Motor neuron (in vitro differentiated cells): Measurements from ENCODE around the gene WBP1L. TPM values are rescaled to one million over a fixed set of nuclear protein-coding genes. Genes with fewer than 3 reads are reported as not detected.
"Not testable (repeated sequence)": the region's sequence is repeated elsewhere in the genome, so short reads cannot be mapped to it uniquely, and the experiment has no call there.

ENCODE experiments used
- ATAC-seq, 8 experiments: fragments of 200-7000 bp; cut with Tn5 transposase; replicated peaks in 6 of 8; 2 replicates each; pipeline ENCODE4 v1.8.0; 2021; ENCODE audit warnings: mild to moderate bottlenecking in 8 of 8, moderate library complexity in 8 of 8
- H3K27ac ChIP-seq, 2 donors: fragments of 250-450 bp; sonication (Bioruptor Pico); 2 replicates each; pipeline ENCODE4 v1.9.0; 2021; ENCODE audit warnings: antibody characterized with exemption in 2 of 2, mild to moderate bottlenecking in 2 of 2, moderate library complexity in 1 of 2
- H3K4me1 ChIP-seq, 2 donors: fragments of 250-450 bp; sonication (Bioruptor Pico); replicated peaks in 1 of 2; 2 replicates each; pipeline ENCODE4 v1.6.1; 2021; ENCODE audit warnings: antibody characterized with exemption in 2 of 2, mild to moderate bottlenecking in 2 of 2, moderate library complexity in 1 of 2
- H3K4me3 ChIP-seq, 5 donors: fragments of 250-450 bp; sonication (Bioruptor Pico); 2 replicates each; pipeline ENCODE4 v1.9.0; 2021; ENCODE audit warnings: antibody characterized with exemption in 5 of 5, mild to moderate bottlenecking in 5 of 5, moderate library complexity in 4 of 5
- WGBS, 10 experiments: fragments of 450-650 bp; shearing (Covaris generic); methylation state at CpG; one replicate each; pipeline ENCODE4 v1.0.0; 2022; 5-methylcytosine and 5-hydroxymethylcytosine counted together
- in situ Hi-C, 9 experiments: fragments of 400-800 bp; cut with MboI; loops; one replicate each; pipeline ENCODE4 v1.15.0; 2021; ENCODE audit warnings: low sequenced_read_pairs in 9 of 9, low pct_unique_long_range_greater_than_20kb in 2 of 9; ENCODE audit not compliant: unreplicated experiment in 9 of 9
- total RNA-seq, 8 experiments: library from RNA; unstranded; fragments of 300-600 nt; gene quantifications; 2 replicates each; pipeline versions ENCODE4 v1.2.3 to v1.2.4, GENCODE V29; 2022

Gene WBP1L
- total RNA-seq, 8 experiments from 2014 or later = 21.1 to 49.7 (median 26.7) TPM

- ATAC-seq = peak; percentile 97 to 100 (median 99)
- H3K4me3 ChIP-seq = no peak overlapping the region
- H3K27ac ChIP-seq = peak overlapping the region in 1 of 2 donors; percentile 15
- H3K4me1 ChIP-seq = peaks cover 0 to 11% of the 10 kb centered on the region in 2 donors
- in situ Hi-C loops = loop anchor here in 5 of 9 experiments (10.0 to 25.0 kb wide), 4 partner anchors 158 to 333 kb away; partner anchors contain the start of gene CNNM2 (in 3 of the 5)
- WGBS, 10 experiments = 0 to 60% (median 50%) methylated on average over 2 to 7 of the region's 30 CpGs; no CpG with 5 or more reads in 5 of the 10 experiments
Observed at GRCh38 chr10:102729029-102730026, 14.4 kb upstream of the WBP1L start.

GRCh38 chr10:102731222-102731800 is 12.4 kb upstream of the WBP1L start:
- H3K27ac ChIP-seq = no peak overlapping the region
- H3K4me3 ChIP-seq = no peak overlapping the region
- no peak for ATAC-seq
- peaks cover 0 to 11% of the 10 kb centered on the region in 2 donors for H3K4me1 ChIP-seq
- in situ Hi-C loops = loop anchor here in 4 of 9 experiments (25.0 kb wide), 3 partner anchors 156 to 331 kb away; partner anchors contain the start of gene CNNM2 (in 3 of the 4)
- 80 to 98% (median 89%) methylated on average over 1 to 5 of the region's 5 CpGs; no CpG with 5 or more reads in 3 of the 10 experiments for WGBS, 10 experiments

GRCh38 chr10:102732661-102733060 is 11.1 kb upstream of the WBP1L start:
- Histone ChIP-seq H3K4me1 (peaks cover 0 to 11% of the 10 kb centered on the region in 2 donors), H3K27ac (no peak overlapping the region), H3K4me3 (no peak overlapping the region)
- no peak for ATAC-seq
- WGBS, 10 experiments = 0% methylated on average over 1 of the region's 1 CpG; no CpG with 5 or more reads in 9 of the 10 experiments
- in situ Hi-C loops = loop anchor here in 4 of 9 experiments (25.0 kb wide), 3 partner anchors 155 to 330 kb away; partner anchors contain the start of gene CNNM2 (in 3 of the 4)

- Histone ChIP-seq H3K27ac (no peak overlapping the region), H3K4me1 (no peaks in the 10 kb centered on the region), H3K4me3 (no peak overlapping the region)
- ATAC-seq = peak in 5 of 8 experiments; percentile 4 to 44 (median 18)
- 40% methylated on average over 2 of the region's 9 CpGs; no CpG with 5 or more reads in 9 of the 10 experiments for WGBS, 10 experiments
- in situ Hi-C loops = loop anchor here in 4 of 9 experiments (25.0 kb wide), 3 partner anchors 152 to 327 kb away; partner anchors contain the start of gene CNNM2 (in 3 of the 4)
Observed at GRCh38 chr10:102735065-102735562, 8.6 kb upstream of the WBP1L start.

GRCh38 chr10:102738692-102739121 is 5.0 kb upstream of the WBP1L start:
- peaks cover 0 to 5% of the 10 kb centered on the region in 2 donors for H3K4me1 ChIP-seq
- H3K27ac ChIP-seq = no peak overlapping the region
- in situ Hi-C loops = loop anchor here in 4 of 9 experiments (25.0 kb wide), 3 partner anchors 149 to 324 kb away; partner anchors contain the start of gene CNNM2 (in 3 of the 4)
- no peak for ATAC-seq
- H3K4me3 ChIP-seq = no peak overlapping the region

- Histone ChIP-seq H3K27ac (no peak overlapping the region), H3K4me3 (no peak overlapping the region), H3K4me1 (peaks cover 0 to 8% of the 10 kb centered on the region in 2 donors)
- in situ Hi-C loops = loop anchor here in 4 of 9 experiments (25.0 kb wide), 3 partner anchors 147 to 322 kb away; partner anchors contain the start of gene CNNM2 (in 3 of the 4)
- 40 to 100% (median 84%) methylated on average over 1 to 2 of the region's 2 CpGs; no CpG with 5 or more reads in 4 of the 10 experiments for WGBS, 10 experiments
- no peak for ATAC-seq
Observed at GRCh38 chr10:102740229-102740628, 3.5 kb upstream of the WBP1L start.

GRCh38 chr10:102741726-102742237 is 2.0 kb upstream of the WBP1L start:
- H3K4me1 ChIP-seq = peaks cover 0 to 8% of the 10 kb centered on the region in 2 donors
- ATAC-seq = no peak
- H3K27ac ChIP-seq = no peak overlapping the region
- no peak overlapping the region for H3K4me3 ChIP-seq
- WGBS, 10 experiments = 40 to 100% (median 100%) methylated on average over 1 to 2 of the region's 2 CpGs; no CpG with 5 or more reads in 3 of the 10 experiments
- in situ Hi-C loops = loop anchor here in 4 of 9 experiments (25.0 kb wide), 3 partner anchors 146 to 321 kb away; partner anchors contain the start of gene CNNM2 (in 3 of the 4)

GRCh38 chr10:102742313-102742712 is 1.4 kb upstream of the WBP1L start:
- not testable (repeated sequence) for ATAC-seq, H3K27ac ChIP-seq, H3K4me3 ChIP-seq, H3K4me1 ChIP-seq
- WGBS, 10 experiments = 83 to 100% (median 100%) methylated on average over 1 to 5 of the region's 5 CpGs; no CpG with 5 or more reads in 2 of the 10 experiments
- in situ Hi-C loops = loop anchor here in 4 of 9 experiments (25.0 kb wide), 3 partner anchors 145 to 320 kb away; partner anchors contain the start of gene CNNM2 (in 3 of the 4)

- 0 to 94% (median 33%) methylated on average over 1 to 7 of the region's 7 CpGs; no CpG with 5 or more reads in 1 of the 10 experiments for WGBS, 10 experiments
- in situ Hi-C loops = loop anchor here in 4 of 9 experiments (25.0 kb wide), 3 partner anchors 144 to 319 kb away; partner anchors contain the start of gene CNNM2 (in 3 of the 4)
- peak overlapping the region; percentile 6 to 69 (median 10) for H3K4me3 ChIP-seq
- H3K4me1 ChIP-seq = peaks cover 0 to 8% of the 10 kb centered on the region in 2 donors
- H3K27ac ChIP-seq = no peak overlapping the region
- peak in 1 of 8 experiments; percentile 1 for ATAC-seq
Observed at GRCh38 chr10:102743078-102743587, 615 bp upstream of the WBP1L start.

GRCh38 chr10:102744374-102745051 is 765 bp downstream of the WBP1L start:
- in situ Hi-C loops = loop anchor here in 4 of 9 experiments (25.0 kb wide), 3 partner anchors 143 to 318 kb away; partner anchors contain the start of gene CNNM2 (in 3 of the 4)
- peak overlapping the region; percentile 18 to 46 for H3K27ac ChIP-seq
- WGBS, 10 experiments = 0 to 40% (median 12%) methylated on average over 1 to 7 of the region's 9 CpGs; no CpG with 5 or more reads in 1 of the 10 experiments
- ATAC-seq = peak; percentile 4 to 17 (median 10)
- H3K4me1 ChIP-seq = peaks cover 0 to 8% of the 10 kb centered on the region in 2 donors
- peak overlapping the region; percentile 69 to 79 (median 69) for H3K4me3 ChIP-seq

- H3K4me3 ChIP-seq = peak overlapping the region in 2 of 5 donors; percentile 69
Observed at GRCh38 chr10:102745157-102745556, 1.4 kb downstream of the WBP1L start.

More at GRCh38 chr10:102745157-102745556, 1.4 kb downstream of the WBP1L start:
- in situ Hi-C loops = loop anchor here in 4 of 9 experiments (25.0 kb wide), 3 partner anchors 142 to 317 kb away; partner anchors contain the start of gene CNNM2 (in 3 of the 4)
- WGBS, 10 experiments = 0 to 100% (median 76%) methylated on average over 1 to 4 of the region's 4 CpGs; no CpG with 5 or more reads in 1 of the 10 experiments
- no peak for ATAC-seq
- Histone ChIP-seq H3K27ac (no peak overlapping the region), H3K4me1 (peaks cover 0 to 8% of the 10 kb centered on the region in 2 donors)
